ENCODE measurements around the gene CRMP1. TPM values are rescaled to one million over a fixed set of nuclear protein-coding genes. Genes with fewer than 3 reads are reported as not detected.

CRMP1 gene
- total RNA-seq, 4 donors from 2014 or later, result 0.62 to 4.3 (median 1.6) TPM

GRCh38 chr4:5776510-5776909 is 116.4 kb downstream of the CRMP1 start:
- WGBS, 2 donors (ENCODE audit: low coverage in 1 of 2), result 100% methylated on average over 1 of the region's 1 CpG
- Histone ChIP-seq H3K36me3 (peaks cover 0 to 53% of the 10 kb centered on the region in 2 donors), H3K4me1 (no peaks in the 10 kb centered on the region), H3K27me3 (no peaks in the 10 kb centered on the region), H3K9me3 (peaks cover 0 to 15% (median 0%) of the 10 kb centered on the region in 3 donors), H3K4me3 (no peak overlapping the region), H3K27ac (no peak overlapping the region)
- TF ChIP-seq POLR2AphosphoS5 (IDR thresholded peaks at IDR 0.05) (no peak), POLR2A (IDR thresholded peaks at IDR 0.05) (no peak), CTCF (IDR thresholded peaks at IDR 0.05) (no peak), EP300 (IDR thresholded peaks at IDR 0.05) (no peak)
- no peak for ATAC-seq

- WGBS, 2 donors (ENCODE audit: low coverage in 1 of 2), result 63 to 88% methylated on average over 1 of the region's 2 CpGs
- H3K36me3 ChIP-seq, result peaks cover 0 to 70% of the 10 kb centered on the region in 2 donors
- no peak overlapping the region for H3K27ac ChIP-seq
- no peak for ATAC-seq
- TF ChIP-seq EP300 (IDR thresholded peaks at IDR 0.05), result no peak
- TF ChIP-seq CTCF (IDR thresholded peaks at IDR 0.05), result no peak
- peaks cover 0 to 15% (median 0%) of the 10 kb centered on the region in 3 donors for H3K9me3 ChIP-seq
- H3K4me3 ChIP-seq, result no peak overlapping the region
- H3K27me3 ChIP-seq, result no peaks in the 10 kb centered on the region
- no peaks in the 10 kb centered on the region for H3K4me1 ChIP-seq
Observed at GRCh38 chr4:5774416-5775036, 118.4 kb downstream of the CRMP1 start.

- no peak for ATAC-seq
- H3K36me3 ChIP-seq, result peaks cover 0 to 83% of the 10 kb centered on the region in 2 donors
- H3K27me3 ChIP-seq, result no peaks in the 10 kb centered on the region
- TF ChIP-seq POLR2A (IDR thresholded peaks at IDR 0.05) (no peak), CTCF (IDR thresholded peaks at IDR 0.05) (no peak), EP300 (IDR thresholded peaks at IDR 0.05) (no peak), POLR2AphosphoS5 (IDR thresholded peaks at IDR 0.05) (no peak)
- WGBS, 2 donors (ENCODE audit: low coverage in 1 of 2), result 92% methylated on average over 2 of the region's 2 CpGs; no CpG with 5 or more reads in 1 of the 2 donors
- no peaks in the 10 kb centered on the region for H3K4me1 ChIP-seq
- H3K4me3 ChIP-seq, result no peak overlapping the region
- peaks cover 0 to 15% (median 0%) of the 10 kb centered on the region in 3 donors for H3K9me3 ChIP-seq
- no peak overlapping the region for H3K27ac ChIP-seq
Observed at GRCh38 chr4:5773271-5773555, 119.7 kb downstream of the CRMP1 start.

- H3K4me3 ChIP-seq, result no peak overlapping the region
Observed at GRCh38 chr4:5772528-5773270, 120.2 kb downstream of the CRMP1 start.

More at GRCh38 chr4:5772528-5773270, 120.2 kb downstream of the CRMP1 start:
- Histone ChIP-seq H3K27ac (no peak overlapping the region), H3K36me3 (peaks cover 0 to 88% of the 10 kb centered on the region in 2 donors), H3K9me3 (peaks cover 0 to 15% (median 0%) of the 10 kb centered on the region in 3 donors), H3K4me1 (no peaks in the 10 kb centered on the region), H3K27me3 (no peaks in the 10 kb centered on the region)
- TF ChIP-seq POLR2AphosphoS5 (IDR thresholded peaks at IDR 0.05) (no peak), CTCF (IDR thresholded peaks at IDR 0.05) (no peak), EP300 (IDR thresholded peaks at IDR 0.05) (no peak), POLR2A (IDR thresholded peaks at IDR 0.05) (no peak)
- ATAC-seq, result no peak
- WGBS, 2 donors (ENCODE audit: low coverage in 1 of 2), result 87 to 91% methylated on average over 2 to 3 of the region's 9 CpGs

Small RNA genes within 50 kb of the gene (small RNA-seq; reads per million reads assigned to genes)
- gene MIR378D1, result 0 reads per million in 4 donors

Other genes starting within 250 kb of the CRMP1 start
- 10 to 100 TPM in 2 of 4 donors, 1 to 10 TPM in 2; 9.3 to 16.3 (median 12.4) TPM for gene EVC2, start 184.5 kb downstream of the CRMP1 start, total RNA-seq
- gene EVC, start 181.9 kb downstream of the CRMP1 start, total RNA-seq, result 10 to 100 TPM; 17.8 to 53.7 (median 38.1) TPM
- gene C4orf50, start 125.3 kb upstream of the CRMP1 start, total RNA-seq, result under 1 TPM; under 0.01 to 0.25 (median 0.12) TPM

Data from gastroesophageal sphincter (tissue), 4 donors.